HepG2 (cell line): ENCODE data around the gene C11orf24. TPM values are rescaled to one million over a fixed set of nuclear protein-coding genes. Genes with fewer than 3 reads are reported as not detected.
A peak's percentile ranks its signal among the peaks of the same experiment; 100 is the strongest.

Experiments
- CAMTA2 ChIP-seq: sonication (generic); formaldehyde crosslinking; IDR thresholded peaks from 2 replicates; pipeline ENCODE4 v1.4.0; 2020; ENCODE audit warnings: mild to moderate bottlenecking, missing genetic modification reagents, borderline replicate concordance
- DNMT3B ChIP-seq: conservative IDR thresholded peaks from 2 replicates; pipeline ENCODE4 v1.6.1; 2016; ENCODE audit warnings: missing biosample characterization, control low read depth
- HES4 ChIP-seq: sonication (generic); formaldehyde crosslinking; IDR thresholded peaks from 2 replicates; pipeline ENCODE4 v1.9.0; 2021; ENCODE audit warnings: mild to moderate bottlenecking, missing genetic modification reagents, borderline replicate concordance
- HMG20A ChIP-seq: IDR thresholded peaks from 2 replicates; pipeline ENCODE4 v1.6.1; 2016; ENCODE audit warnings: borderline replicate concordance
- HNF4G ChIP-seq, 2 experiments: sonication (generic) in 1 of 2; formaldehyde crosslinking in 1 of 2; IDR thresholded peaks; 2 replicates each; pipeline versions ENCODE4 v1.4.0 to v1.6.1; 2011 to 2020; ENCODE audit warnings: borderline replicate concordance in 2 of 2, low read depth in 2 of 2, mild to moderate bottlenecking in 2 of 2, low read length in 1 of 2, missing genetic modification reagents in 1 of 2, moderate library complexity in 1 of 2
- KDM2A ChIP-seq: sonication (generic); formaldehyde crosslinking; IDR thresholded peaks from 2 replicates; pipeline ENCODE4 v1.4.0; 2020; ENCODE audit warnings: low read depth, missing genetic modification reagents, borderline replicate concordance
- MIER3 ChIP-seq: IDR thresholded peaks from 2 replicates; pipeline ENCODE4 v1.6.1; 2016; ENCODE audit warnings: missing compliant biosample characterization, borderline replicate concordance
- RARG ChIP-seq: sonication (generic); formaldehyde crosslinking; IDR thresholded peaks from 2 replicates; pipeline ENCODE4 v1.4.0; 2020; ENCODE audit warnings: low read depth, mild to moderate bottlenecking, missing genetic modification reagents
- SMAD3 ChIP-seq: sonication (generic); formaldehyde crosslinking; IDR thresholded peaks from 2 replicates; pipeline ENCODE4 v1.4.0; 2020; ENCODE audit warnings: missing genetic modification reagents
- SP140L ChIP-seq: sonication (generic); formaldehyde crosslinking; IDR thresholded peaks from 2 replicates; pipeline ENCODE4 v1.4.0; 2020; ENCODE audit warnings: missing genetic modification reagents, borderline replicate concordance
- ZBTB20 ChIP-seq: sonication (generic); formaldehyde crosslinking; IDR thresholded peaks from 2 replicates; pipeline ENCODE4 v1.8.1; 2023; ENCODE audit warnings: missing genetic modification reagents, low read depth, mild to moderate bottlenecking, borderline replicate concordance
- ZNF703 ChIP-seq: sonication (generic); formaldehyde crosslinking; IDR thresholded peaks from 2 replicates; pipeline ENCODE4 v1.5.1; 2020; ENCODE audit warnings: missing genetic modification reagents, mild to moderate bottlenecking, moderate library complexity, borderline replicate concordance
- ZNF709 ChIP-seq: sonication (generic); formaldehyde crosslinking; IDR thresholded peaks from 2 replicates; pipeline ENCODE4 v1.5.0; 2020; ENCODE audit warnings: mild to moderate bottlenecking, missing genetic modification reagents
- ZNF775 ChIP-seq: sonication (generic); formaldehyde crosslinking; IDR thresholded peaks from 2 replicates; pipeline ENCODE4 v1.4.0; 2020; ENCODE audit warnings: missing genetic modification reagents, mild to moderate bottlenecking, moderate library complexity, borderline replicate concordance
- polyA plus RNA-seq, 8 experiments: library from polyadenylated mRNA; depleted of rRNA in 3 of 8; stranded (reverse) in 7 of 8; unstranded in 1 of 8; fragments of >200 nt; fragmentation: Illumina TruSeq in 4 of 8; extraction: Trizol in 4 of 8; gene quantifications; 2 replicates each; pipeline versions ENCODE4 v1.2.1 to v1.2.3, GENCODE V29; 2011 to 2016; ENCODE audit warnings: low read depth in 4 of 8, missing spikeins in 1 of 8, mixed read lengths in 1 of 8; ENCODE audit not compliant: insufficient read depth in 1 of 8
- total RNA-seq, 5 experiments: library from RNA; depleted of rRNA; stranded (reverse); fragments of >200 nt; fragmentation: Illumina TruSeq; extraction: Trizol; gene quantifications; 2 replicates each; pipeline ENCODE4 v1.2.3, GENCODE V29; 2016; ENCODE audit warnings: low read depth in 1 of 5
- TF ChIP-seq, protein P1 (sequence below): sonication (generic); formaldehyde crosslinking; IDR thresholded peaks from 2 replicates; pipeline ENCODE4 v1.8.0; 2022; ENCODE audit warnings: mild to moderate bottlenecking, missing genetic modification reagents, borderline replicate concordance
- TF ChIP-seq, protein P2 (sequence below): sonication (generic); formaldehyde crosslinking; IDR thresholded peaks from 2 replicates; pipeline ENCODE4 v1.4.0; 2020; ENCODE audit warnings: missing genetic modification reagents
- TF ChIP-seq, protein P3 (sequence below): sonication (generic); formaldehyde crosslinking; IDR thresholded peaks from 2 replicates; pipeline ENCODE4 v1.9.0; 2021; ENCODE audit warnings: missing genetic modification reagents, borderline replicate concordance
- TF ChIP-seq, protein P4 (sequence below): IDR thresholded peaks from 2 replicates; pipeline ENCODE4 v1.6.1; 2016; ENCODE audit warnings: mild to moderate bottlenecking, missing biosample characterization, missing genetic modification reagents
- TF ChIP-seq, protein P5 (sequence below): sonication (generic); formaldehyde crosslinking; IDR thresholded peaks from 2 replicates; pipeline ENCODE4 v1.8.1; 2023; ENCODE audit warnings: mild to moderate bottlenecking, missing genetic modification reagents
- TF ChIP-seq, protein P6 (sequence below): sonication (generic); formaldehyde crosslinking; IDR thresholded peaks from 2 replicates; pipeline ENCODE4 v1.4.0; 2020; ENCODE audit warnings: mild to moderate bottlenecking, missing genetic modification reagents, borderline replicate concordance

The C11orf24 gene
- total and polyA plus RNA-seq, 2 of the 13 experiments (the other 11 are each of a cell fraction or from before 2014, with no cell fraction given) = 52.9 to 55.5 TPM

DNA sequence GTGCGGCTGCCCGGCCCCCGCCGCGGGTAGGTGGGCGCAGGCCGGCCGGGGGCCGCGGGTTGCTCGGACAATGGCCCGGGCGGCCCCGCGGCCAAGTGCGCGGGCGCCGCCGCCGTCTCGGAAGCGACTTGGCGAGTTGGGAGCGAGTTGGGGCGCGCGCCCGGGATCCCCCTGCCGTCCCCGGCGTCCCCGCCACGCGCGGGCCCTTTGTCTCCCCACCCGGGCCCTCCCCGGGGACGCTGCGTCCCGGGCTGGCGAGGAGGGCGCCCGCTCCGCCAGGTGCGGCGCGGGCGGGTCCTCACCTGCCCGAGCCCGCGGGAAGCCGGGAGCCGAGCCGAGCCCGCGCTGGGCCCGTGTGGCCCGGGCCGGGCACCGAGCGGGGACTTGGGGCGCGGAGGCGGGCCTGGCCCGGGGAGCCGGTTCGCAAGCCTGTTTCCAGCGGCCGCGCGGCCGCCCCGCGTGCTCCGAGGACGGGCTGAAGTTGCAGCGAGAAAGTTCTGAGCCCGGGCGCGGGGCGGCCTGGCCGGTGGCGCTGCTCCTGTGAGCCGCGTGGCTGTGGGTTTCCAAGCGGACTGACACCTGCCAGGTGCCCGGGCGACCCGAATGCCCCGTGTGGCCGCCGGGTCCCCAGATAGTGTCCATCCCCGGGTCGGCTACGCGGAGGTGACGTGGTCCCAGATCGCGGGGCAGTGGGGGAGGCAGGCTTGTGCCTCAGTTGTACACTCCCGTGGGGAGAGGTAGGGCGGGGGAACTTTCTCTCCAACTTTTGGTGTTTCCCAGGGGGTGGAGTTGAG is 41.2 kb upstream of the C11orf24 start (continued):
- TF ChIP-seq SMAD3 (CRISPR knock-in tag) (no peak), ZNF775 (0 out of 2 replicates have a peak, but pooled peaks have one; percentile 10), ZNF709 (CRISPR knock-in tag) (no peak), HMG20A (CRISPR knock-in tag) (no peak), SP140L (CRISPR knock-in tag) (no peak), DNMT3B (CRISPR knock-in tag) (no peak), HNF4G (IDR thresholded peaks at IDR 0.05; ENCODE audit: borderline replicate concordance, low read depth, low read length) (no peak), HNF4G (CRISPR knock-in tag; IDR thresholded peaks at IDR 0.05; ENCODE audit: borderline replicate concordance, low read depth) (0 out of 2 replicates have a peak, but pooled peaks have one; percentile 22), CAMTA2 (CRISPR knock-in tag) (no peak), MIER3 (CRISPR knock-in tag) (peak; percentile 10; the same call in 1 of the 2 replicates), ZNF703 (CRISPR knock-in tag) (peak; percentile 73; the same call in 1 of the 2 replicates), HES4 (CRISPR knock-in tag) (peak; percentile 24; the same call in 1 of the 2 replicates), RARG (CRISPR knock-in tag) (no peak), ZBTB20 (CRISPR knock-in tag) (peak; percentile 23; the same call in 1 of the 2 replicates), KDM2A (CRISPR knock-in tag) (peak; percentile 10; the same call in 1 of the 2 replicates)
- TF ChIP-seq, protein P1, sequence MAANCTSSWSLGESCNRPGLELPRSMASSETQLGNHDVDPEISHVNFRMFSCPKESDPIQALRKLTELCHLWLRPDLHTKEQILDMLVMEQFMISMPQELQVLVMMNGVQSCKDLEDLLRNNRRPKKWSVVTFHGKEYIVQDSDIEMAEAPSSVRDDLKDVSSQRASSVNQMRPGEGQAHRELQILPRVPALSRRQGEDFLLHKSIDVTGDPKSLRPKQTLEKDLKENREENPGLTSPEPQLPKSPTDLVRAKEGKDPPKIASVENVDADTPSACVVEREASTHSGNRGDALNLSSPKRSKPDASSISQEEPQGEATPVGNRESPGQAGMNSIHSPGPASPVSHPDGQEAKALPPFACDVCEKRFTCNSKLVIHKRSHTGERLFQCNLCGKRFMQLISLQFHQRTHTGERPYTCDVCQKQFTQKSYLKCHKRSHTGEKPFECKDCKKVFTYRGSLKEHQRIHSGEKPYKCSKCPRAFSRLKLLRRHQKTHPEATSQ (CRISPR knock-in tag) = no peak
- TF ChIP-seq, protein P2, sequence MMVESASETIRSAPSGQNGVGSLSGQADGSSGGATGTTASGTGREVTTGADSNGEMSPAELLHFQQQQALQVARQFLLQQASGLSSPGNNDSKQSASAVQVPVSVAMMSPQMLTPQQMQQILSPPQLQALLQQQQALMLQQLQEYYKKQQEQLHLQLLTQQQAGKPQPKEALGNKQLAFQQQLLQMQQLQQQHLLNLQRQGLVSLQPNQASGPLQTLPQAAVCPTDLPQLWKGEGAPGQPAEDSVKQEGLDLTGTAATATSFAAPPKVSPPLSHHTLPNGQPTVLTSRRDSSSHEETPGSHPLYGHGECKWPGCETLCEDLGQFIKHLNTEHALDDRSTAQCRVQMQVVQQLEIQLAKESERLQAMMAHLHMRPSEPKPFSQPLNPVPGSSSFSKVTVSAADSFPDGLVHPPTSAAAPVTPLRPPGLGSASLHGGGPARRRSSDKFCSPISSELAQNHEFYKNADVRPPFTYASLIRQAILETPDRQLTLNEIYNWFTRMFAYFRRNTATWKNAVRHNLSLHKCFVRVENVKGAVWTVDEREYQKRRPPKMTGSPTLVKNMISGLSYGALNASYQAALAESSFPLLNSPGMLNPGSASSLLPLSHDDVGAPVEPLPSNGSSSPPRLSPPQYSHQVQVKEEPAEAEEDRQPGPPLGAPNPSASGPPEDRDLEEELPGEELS (CRISPR knock-in tag) = no peak
- TF ChIP-seq, protein P3, sequence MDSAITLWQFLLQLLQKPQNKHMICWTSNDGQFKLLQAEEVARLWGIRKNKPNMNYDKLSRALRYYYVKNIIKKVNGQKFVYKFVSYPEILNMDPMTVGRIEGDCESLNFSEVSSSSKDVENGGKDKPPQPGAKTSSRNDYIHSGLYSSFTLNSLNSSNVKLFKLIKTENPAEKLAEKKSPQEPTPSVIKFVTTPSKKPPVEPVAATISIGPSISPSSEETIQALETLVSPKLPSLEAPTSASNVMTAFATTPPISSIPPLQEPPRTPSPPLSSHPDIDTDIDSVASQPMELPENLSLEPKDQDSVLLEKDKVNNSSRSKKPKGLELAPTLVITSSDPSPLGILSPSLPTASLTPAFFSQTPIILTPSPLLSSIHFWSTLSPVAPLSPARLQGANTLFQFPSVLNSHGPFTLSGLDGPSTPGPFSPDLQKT = no peak
- TF ChIP-seq, protein P4, sequence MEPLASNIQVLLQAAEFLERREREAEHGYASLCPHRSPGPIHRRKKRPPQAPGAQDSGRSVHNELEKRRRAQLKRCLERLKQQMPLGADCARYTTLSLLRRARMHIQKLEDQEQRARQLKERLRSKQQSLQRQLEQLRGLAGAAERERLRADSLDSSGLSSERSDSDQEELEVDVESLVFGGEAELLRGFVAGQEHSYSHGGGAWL (CRISPR knock-in tag) = no peak
- TF ChIP-seq, protein P5, sequence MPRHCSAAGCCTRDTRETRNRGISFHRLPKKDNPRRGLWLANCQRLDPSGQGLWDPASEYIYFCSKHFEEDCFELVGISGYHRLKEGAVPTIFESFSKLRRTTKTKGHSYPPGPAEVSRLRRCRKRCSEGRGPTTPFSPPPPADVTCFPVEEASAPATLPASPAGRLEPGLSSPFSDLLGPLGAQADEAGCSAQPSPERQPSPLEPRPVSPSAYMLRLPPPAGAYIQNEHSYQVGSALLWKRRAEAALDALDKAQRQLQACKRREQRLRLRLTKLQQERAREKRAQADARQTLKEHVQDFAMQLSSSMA = no peak
- TF ChIP-seq, protein P6, sequence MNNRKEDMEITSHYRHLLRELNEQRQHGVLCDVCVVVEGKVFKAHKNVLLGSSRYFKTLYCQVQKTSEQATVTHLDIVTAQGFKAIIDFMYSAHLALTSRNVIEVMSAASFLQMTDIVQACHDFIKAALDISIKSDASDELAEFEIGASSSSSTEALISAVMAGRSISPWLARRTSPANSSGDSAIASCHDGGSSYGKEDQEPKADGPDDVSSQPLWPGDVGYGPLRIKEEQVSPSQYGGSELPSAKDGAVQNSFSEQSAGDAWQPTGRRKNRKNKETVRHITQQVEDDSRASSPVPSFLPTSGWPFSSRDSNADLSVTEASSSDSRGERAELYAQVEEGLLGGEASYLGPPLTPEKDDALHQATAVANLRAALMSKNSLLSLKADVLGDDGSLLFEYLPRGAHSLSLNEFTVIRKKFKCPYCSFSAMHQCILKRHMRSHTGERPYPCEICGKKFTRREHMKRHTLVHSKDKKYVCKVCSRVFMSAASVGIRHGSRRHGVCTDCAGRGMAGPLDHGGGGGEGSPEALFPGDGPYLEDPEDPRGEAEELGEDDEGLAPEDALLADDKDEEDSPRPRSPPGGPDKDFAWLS (CRISPR knock-in tag) = no peak
